ENCODE data around the gene KRTAP24-1. TPM values are rescaled to one million over a fixed set of nuclear protein-coding genes. Genes with fewer than 3 reads are reported as not detected.

Gene KRTAP24-1
- total RNA-seq, 2 donors from 2014 or later = not detected

DNA sequence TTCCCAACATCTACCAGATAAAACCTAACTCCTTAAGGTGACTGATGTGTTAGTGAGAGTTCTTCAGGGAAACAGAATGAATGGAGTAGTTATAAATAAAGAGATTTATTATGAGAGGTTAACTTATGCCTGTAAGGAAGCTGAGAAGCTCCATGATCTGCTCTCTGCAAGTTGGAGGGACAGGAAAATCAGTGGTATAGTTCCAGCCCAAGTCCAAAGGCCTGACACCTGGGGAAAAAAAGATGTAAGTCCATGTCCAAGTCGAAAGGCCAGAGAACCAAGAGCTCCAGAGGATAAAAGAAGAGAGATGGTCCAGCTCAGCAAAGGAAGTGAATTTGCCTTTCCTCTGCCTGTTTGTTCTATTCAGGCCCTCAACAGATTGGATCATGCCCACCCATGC is 27.1 kb downstream of the KRTAP24-1 start:
- H3K27ac Mint-ChIP-seq = no peak overlapping the region
- no peak for DNase-seq (ENCODE audit: low spot score)
- no peak for ATAC-seq
- H3K9me3 Mint-ChIP-seq = peaks cover 2% of the 10 kb centered on the region
- H3K4me3 Mint-ChIP-seq = no peak overlapping the region
- H3K4me1 Mint-ChIP-seq (ENCODE audit: low read depth in 2 of 2) = no peaks in the 10 kb centered on the region
- no peaks in the 10 kb centered on the region for H3K36me3 Mint-ChIP-seq
- H3K27me3 Mint-ChIP-seq = no peaks in the 10 kb centered on the region

DNA sequence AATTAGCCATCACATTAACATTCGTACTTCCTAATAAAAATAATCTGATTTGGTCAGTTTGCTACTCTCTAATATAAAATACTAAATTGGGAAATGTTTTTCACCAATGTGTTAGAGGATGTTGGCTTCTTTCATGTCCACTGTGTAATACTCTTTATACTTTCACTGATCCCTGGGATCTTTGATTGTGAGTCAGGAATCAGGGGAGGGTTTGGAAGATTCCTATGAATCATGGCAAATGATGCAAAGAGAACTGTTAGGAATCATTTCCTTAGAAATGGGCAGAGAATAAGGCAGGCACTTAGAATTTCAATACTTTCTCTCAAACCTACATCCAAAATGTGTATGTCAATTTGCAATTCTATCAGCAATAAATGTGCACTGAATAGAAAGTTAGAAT is 31.0 kb downstream of the KRTAP24-1 start:
- Mint-ChIP-seq H3K36me3 (no peaks in the 10 kb centered on the region), H3K4me1 (ENCODE audit: low read depth in 2 of 2) (no peaks in the 10 kb centered on the region), H3K9me3 (peaks cover 2% of the 10 kb centered on the region), H3K4me3 (no peak overlapping the region), H3K27me3 (no peaks in the 10 kb centered on the region), H3K27ac (no peak overlapping the region)
- ATAC-seq = no peak
- no peak for DNase-seq (ENCODE audit: low spot score)

DNA sequence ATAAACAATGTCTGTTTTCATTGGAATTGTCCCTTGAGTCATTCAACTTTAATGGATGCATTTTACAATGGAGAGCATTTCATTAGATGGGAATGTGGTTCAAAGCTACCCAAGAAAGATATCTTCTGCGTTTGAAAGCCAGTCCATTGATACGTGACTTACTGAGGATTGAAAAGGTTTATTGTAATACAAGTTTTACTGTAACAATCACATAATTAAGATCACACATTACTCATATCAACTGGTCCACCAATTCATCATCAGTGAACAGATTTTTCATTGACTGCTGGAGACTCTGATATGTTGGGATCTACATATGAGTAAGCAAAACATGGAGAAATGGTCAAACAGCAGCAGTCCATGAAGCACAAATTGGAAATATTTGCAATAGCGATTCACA is 32.8 kb downstream of the KRTAP24-1 start:
- Mint-ChIP-seq H3K27me3 (no peaks in the 10 kb centered on the region), H3K36me3 (no peaks in the 10 kb centered on the region), H3K9me3 (peaks cover 2% of the 10 kb centered on the region), H3K4me3 (no peak overlapping the region), H3K4me1 (ENCODE audit: low read depth in 2 of 2) (no peaks in the 10 kb centered on the region), H3K27ac (no peak overlapping the region)
- ATAC-seq = no peak
- DNase-seq (ENCODE audit: low spot score) = no peak

DNA sequence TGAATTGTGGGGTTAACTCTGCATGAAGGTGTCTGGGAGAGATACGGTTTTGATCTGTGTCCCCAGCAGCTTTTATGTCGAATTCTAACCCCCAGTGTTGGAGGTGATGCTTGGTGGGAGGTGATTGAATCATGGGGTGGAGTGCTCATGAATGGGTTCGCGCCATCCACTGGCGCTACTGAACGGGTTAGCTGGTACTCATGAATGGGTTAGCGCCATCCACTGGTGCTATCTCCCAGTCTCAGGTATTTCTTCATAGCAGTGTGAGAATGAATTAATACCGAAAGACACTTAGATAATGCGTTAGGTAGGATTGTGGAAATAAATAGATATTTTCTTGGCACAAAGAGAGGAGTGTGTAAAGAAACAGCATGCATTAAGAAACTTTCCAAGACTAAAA is 33.9 kb downstream of the KRTAP24-1 start:
- ATAC-seq = no peak

DNA sequence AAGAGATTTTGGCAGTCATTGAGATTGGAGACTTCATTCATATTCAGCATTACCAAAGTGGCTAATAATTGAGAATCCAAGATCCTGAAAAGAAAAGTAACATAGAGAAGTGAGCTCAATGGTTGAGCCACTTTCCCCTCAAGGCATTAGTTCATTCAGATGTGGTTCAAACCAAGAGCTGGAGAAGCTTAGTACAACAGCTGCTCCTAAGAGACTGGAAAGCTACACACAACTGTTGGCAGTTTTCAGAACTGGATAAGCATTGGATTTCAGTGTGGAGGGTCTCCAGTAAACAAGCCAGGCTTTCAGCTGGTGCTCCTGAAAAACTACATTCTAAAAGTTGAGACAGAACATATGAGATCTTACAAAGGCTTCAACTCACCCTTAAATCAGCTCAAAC is 37.7 kb downstream of the KRTAP24-1 start:
- no peaks in the 10 kb centered on the region for H3K36me3 Mint-ChIP-seq
- no peak overlapping the region for H3K27ac Mint-ChIP-seq
- ATAC-seq (no peak), DNase-seq (ENCODE audit: low spot score) (no peak)
- H3K4me3 Mint-ChIP-seq = no peak overlapping the region
- no peaks in the 10 kb centered on the region for H3K27me3 Mint-ChIP-seq
- H3K4me1 Mint-ChIP-seq (ENCODE audit: low read depth in 2 of 2) = no peaks in the 10 kb centered on the region
- peaks cover 1% of the 10 kb centered on the region for H3K9me3 Mint-ChIP-seq

More for the DNA sequence above, 33.9 kb downstream of the KRTAP24-1 start:
- H3K4me3 Mint-ChIP-seq = no peak overlapping the region
- H3K27me3 Mint-ChIP-seq = no peaks in the 10 kb centered on the region
- H3K4me1 Mint-ChIP-seq (ENCODE audit: low read depth in 2 of 2) = no peaks in the 10 kb centered on the region
- no peak for DNase-seq (ENCODE audit: low spot score)
- no peak overlapping the region for H3K27ac Mint-ChIP-seq
- H3K36me3 Mint-ChIP-seq = no peaks in the 10 kb centered on the region
- H3K9me3 Mint-ChIP-seq = peaks cover 2% of the 10 kb centered on the region

DNA sequence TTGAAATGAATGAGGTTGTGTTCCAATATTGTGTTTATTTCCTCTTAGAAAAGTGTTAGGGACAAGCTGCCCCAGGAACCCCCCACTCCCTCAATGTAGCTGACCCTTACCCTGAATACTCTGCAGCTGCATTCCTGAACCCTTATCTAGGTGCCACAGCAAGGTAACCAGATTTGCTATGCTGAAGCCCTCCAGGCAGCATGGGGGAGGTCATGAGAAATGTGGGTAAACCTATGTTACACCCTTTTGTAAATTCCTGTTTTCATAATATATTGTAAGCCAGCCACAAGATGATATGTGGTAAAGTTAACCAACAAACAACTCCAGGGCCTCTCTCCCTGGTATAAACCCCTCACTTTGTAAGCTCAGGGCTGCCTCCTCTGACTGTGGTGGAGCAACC is 39.1 kb downstream of the KRTAP24-1 start:
- Mint-ChIP-seq H3K4me1 (ENCODE audit: low read depth in 2 of 2) (no peaks in the 10 kb centered on the region), H3K27ac (no peak overlapping the region), H3K9me3 (no peaks in the 10 kb centered on the region), H3K27me3 (no peaks in the 10 kb centered on the region), H3K4me3 (no peak overlapping the region), H3K36me3 (no peaks in the 10 kb centered on the region)
- DNase-seq (ENCODE audit: low spot score) (no peak), ATAC-seq (no peak)

DNA sequence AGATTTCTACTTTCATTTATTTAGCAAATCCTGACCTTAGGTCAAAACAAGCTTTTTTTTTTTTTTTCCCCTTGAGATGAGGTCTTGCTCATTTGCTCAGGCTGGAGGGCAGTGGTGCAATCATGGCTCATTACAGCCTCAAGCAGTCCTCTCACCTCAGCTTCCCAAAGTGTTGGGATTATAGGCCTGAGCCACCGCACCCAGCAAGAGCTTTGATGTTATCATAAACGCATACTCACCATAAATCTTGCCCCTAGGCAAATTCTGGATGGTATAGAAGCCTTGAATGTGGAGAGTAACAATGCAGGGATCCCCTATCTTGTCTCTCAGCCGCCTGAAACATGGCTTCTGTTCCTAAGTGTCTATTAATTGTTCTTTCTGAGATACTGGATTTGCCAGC is 42.1 kb downstream of the KRTAP24-1 start:
- DNase-seq (ENCODE audit: low spot score) (no peak), ATAC-seq (no peak)
- H3K27ac Mint-ChIP-seq = no peak overlapping the region
- no peaks in the 10 kb centered on the region for H3K4me1 Mint-ChIP-seq (ENCODE audit: low read depth in 2 of 2)
- H3K27me3 Mint-ChIP-seq = no peaks in the 10 kb centered on the region
- H3K9me3 Mint-ChIP-seq = no peaks in the 10 kb centered on the region
- no peak overlapping the region for H3K4me3 Mint-ChIP-seq
- H3K36me3 Mint-ChIP-seq = no peaks in the 10 kb centered on the region

DNA sequence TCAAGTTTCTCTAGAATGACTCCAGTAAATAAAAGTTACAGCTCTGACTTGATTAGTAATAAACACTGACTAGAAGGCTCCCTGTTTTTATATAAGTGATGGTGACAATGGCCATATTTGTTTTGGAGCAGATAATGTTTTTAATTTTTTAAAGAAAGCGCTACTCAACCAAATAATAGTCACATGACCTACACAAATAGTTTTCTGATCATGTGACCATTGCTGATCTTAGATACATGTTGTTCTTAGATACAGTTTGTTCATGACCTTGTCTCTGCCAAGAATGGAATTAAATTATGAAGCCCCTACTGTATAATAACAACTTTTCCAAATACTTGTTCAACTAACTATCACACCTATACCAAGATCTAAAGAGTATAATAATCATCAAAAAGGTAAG is 44.6 kb downstream of the KRTAP24-1 start:
- H3K4me1 Mint-ChIP-seq (ENCODE audit: low read depth in 2 of 2) = no peaks in the 10 kb centered on the region
- H3K9me3 Mint-ChIP-seq = no peaks in the 10 kb centered on the region
- H3K36me3 Mint-ChIP-seq = no peaks in the 10 kb centered on the region
- no peak overlapping the region for H3K27ac Mint-ChIP-seq
- no peaks in the 10 kb centered on the region for H3K27me3 Mint-ChIP-seq
- DNase-seq (ENCODE audit: low spot score) (no peak), ATAC-seq (no peak)
- H3K4me3 Mint-ChIP-seq = no peak overlapping the region

DNA sequence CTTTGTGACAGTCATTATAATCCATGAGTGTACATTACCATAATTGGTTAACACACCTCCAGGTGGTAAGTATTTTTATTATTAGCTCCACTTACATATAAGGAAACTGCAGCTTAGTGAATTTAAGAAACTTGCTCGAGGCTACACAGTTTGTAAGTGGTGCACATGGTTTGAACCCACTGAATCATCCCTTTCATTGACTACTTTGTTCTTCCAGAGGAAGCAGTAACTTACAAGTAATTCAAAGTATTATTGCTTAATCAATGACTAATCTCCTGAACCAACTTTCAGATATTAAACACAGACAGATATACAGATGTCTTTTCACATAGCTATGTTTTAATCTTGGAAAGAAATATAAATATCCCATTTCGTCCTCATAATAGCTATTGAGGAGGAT is 48.1 kb downstream of the KRTAP24-1 start:
- Mint-ChIP-seq H3K27me3 (no peaks in the 10 kb centered on the region), H3K27ac (no peak overlapping the region), H3K4me3 (no peak overlapping the region), H3K36me3 (no peaks in the 10 kb centered on the region), H3K9me3 (peaks cover 9% of the 10 kb centered on the region), H3K4me1 (ENCODE audit: low read depth in 2 of 2) (no peaks in the 10 kb centered on the region)
- no peak for ATAC-seq
- no peak for DNase-seq (ENCODE audit: low spot score)

DNA sequence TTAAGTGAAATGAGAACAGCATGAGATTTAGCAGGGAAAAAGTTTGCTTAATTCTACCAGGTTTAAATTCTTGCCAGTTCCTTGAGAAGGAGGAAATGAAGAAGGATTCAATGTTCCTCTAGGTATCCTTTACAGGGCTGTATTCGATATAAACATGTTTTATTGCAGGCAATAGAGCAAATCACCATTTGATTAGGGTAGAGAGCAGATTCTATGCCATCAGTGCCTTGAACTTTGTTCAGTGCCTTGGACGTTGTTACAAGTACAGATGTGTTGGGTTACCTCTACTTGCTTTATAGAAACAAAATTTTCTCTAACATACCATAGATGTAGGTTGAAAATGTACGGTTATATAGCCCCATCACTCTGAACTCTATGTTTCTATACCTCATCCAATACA is 48.7 kb downstream of the KRTAP24-1 start:
- H3K4me3 Mint-ChIP-seq = no peak overlapping the region
- H3K4me1 Mint-ChIP-seq (ENCODE audit: low read depth in 2 of 2) = no peaks in the 10 kb centered on the region
- H3K9me3 Mint-ChIP-seq = peaks cover 10% of the 10 kb centered on the region
- H3K27me3 Mint-ChIP-seq = no peaks in the 10 kb centered on the region
- DNase-seq (ENCODE audit: low spot score) (no peak), ATAC-seq (no peak)
- H3K27ac Mint-ChIP-seq = no peak overlapping the region
- H3K36me3 Mint-ChIP-seq = no peaks in the 10 kb centered on the region

DNA sequence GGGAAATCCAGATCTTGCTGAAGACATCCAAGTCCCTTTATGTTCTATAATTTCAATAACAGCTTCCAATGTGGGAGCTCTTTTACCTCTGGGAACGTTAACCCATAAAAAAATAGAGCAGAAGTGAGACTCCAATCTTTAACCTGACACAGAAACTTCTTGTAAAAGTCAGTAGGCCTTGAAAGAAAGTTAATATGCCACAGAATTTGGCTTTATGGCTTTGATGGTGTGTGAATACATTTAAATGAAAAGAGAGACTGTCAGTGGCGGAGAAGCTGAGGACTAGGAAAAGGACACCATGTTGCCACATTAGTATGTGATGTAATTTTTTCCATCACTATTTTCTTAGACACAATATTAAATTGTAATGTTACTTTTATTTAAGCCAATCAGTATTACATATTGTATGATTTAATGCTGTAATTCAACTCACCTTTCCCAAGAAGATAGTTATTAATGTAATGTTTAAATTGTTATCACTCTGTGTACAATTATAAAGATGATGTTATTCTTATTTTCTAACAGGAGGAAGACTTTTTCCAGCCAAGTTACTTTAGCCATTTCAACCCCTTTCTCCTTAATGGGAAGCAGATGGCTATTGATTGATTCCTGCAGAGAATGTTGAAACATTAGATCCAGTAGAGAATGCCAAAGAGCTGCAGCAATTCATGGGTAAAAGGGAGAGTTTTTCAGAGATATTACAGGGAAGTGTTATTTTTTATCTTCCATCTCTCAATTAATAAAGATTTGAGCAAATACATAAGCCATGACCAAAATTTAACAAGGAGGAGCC is 49.3 kb downstream of the KRTAP24-1 start:
- Mint-ChIP-seq H3K4me1 (ENCODE audit: low read depth in 2 of 2) (no peaks in the 10 kb centered on the region), H3K4me3 (no peak overlapping the region), H3K27me3 (no peaks in the 10 kb centered on the region), H3K36me3 (no peaks in the 10 kb centered on the region), H3K27ac (no peak overlapping the region), H3K9me3 (peaks cover 10% of the 10 kb centered on the region)
- no peak for ATAC-seq
- no peak for DNase-seq (ENCODE audit: low spot score)

DNA sequence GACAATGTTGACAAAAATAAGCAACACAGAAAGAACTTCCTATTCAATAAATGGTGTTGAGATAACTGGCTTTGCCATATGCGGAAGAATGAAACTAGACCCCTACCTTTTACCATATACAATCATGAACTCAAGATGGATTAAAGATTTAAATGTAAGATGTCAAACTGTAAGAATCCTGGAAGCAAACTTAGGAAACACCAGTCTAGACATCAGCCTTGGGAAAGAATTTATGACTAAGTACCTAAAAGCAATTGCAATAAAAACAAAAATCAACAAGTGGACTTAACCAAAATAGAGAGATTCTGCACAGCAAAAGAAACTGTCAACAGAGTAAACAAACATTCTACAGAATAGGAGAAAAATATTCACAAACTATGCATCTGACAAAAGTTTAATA is 50.7 kb downstream of the KRTAP24-1 start:
- H3K27me3 Mint-ChIP-seq = no peaks in the 10 kb centered on the region
- no peak overlapping the region for H3K27ac Mint-ChIP-seq
- H3K4me3 Mint-ChIP-seq = no peak overlapping the region
- no peaks in the 10 kb centered on the region for H3K36me3 Mint-ChIP-seq
- H3K9me3 Mint-ChIP-seq = peaks cover 10% of the 10 kb centered on the region
- H3K4me1 Mint-ChIP-seq (ENCODE audit: low read depth in 2 of 2) = no peaks in the 10 kb centered on the region
- ATAC-seq (no peak), DNase-seq (ENCODE audit: low spot score) (no peak)

Measured in natural killer cell treated with Interleukin-12 subunit alpha and Interleukin-12 subunit beta and Interleukin-15 and Interleukin-18, amount 100 ng/mL, for 72 hours (primary cell).